HG02623 (cell line): ENCODE measurements around the gene SNAP29.
"Not testable (repeated sequence)": the region's sequence is repeated elsewhere in the genome, so short reads cannot be mapped to it uniquely, and the experiment has no call there.

Experiments used
- ATAC-seq: cut with Tn5 transposase; IDR thresholded peaks from one replicate; pipeline ENCODE4 v1.9.1; 2021; ENCODE audit warnings: moderate library complexity; ENCODE audit not compliant: unreplicated experiment

Gene SNAP29

GRCh38 chr22:20834725-20835124 lies 24.1 kb upstream of the SNAP29 start:
- no peak for ATAC-seq

- ATAC-seq = no peak
Observed at GRCh38 chr22:20836987-20837823, 21.6 kb upstream of the SNAP29 start.

- not testable (repeated sequence) for ATAC-seq
Observed at GRCh38 chr22:20839354-20839753, 19.5 kb upstream of the SNAP29 start.

DNA sequence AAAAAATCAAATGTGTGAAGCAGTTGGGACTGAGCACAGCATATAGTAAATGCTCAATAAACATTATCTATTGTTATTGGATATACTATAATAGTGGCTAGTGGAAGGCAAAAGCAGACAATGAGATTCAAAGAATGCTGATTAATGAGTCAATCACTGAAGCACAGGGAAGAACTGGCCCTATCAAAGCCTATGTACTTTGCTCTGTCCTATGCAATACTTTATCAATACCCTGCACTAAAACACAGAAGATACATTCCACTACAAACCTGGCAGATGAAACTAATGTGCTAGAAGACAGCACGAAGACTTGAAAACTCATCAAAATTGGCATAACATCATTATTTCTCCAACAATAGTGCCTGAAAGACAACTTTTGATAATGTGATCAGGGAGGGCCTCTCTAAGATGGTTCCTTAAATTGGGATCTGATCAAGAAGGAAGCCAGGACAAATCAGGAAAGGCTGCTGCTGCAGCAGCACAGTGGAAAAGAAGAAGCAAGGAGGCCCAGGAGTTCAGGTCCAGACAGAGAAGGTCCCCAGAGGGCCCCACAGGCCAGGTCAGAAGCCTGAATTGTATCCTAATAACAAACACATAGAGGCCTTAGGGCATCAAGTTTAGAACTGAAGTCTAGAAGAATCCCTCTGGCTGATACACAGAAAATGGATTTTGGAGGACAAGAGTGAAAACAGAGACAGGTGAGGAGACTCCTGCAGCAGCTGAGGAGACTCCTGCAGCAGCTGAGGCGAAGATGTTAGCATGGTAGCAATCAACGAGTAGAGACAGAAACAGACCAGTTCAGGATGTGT lies 18.8 kb upstream of the SNAP29 start:
- ATAC-seq = no peak

GRCh38 chr22:20840646-20841371 lies 18.0 kb upstream of the SNAP29 start:
- no peak for ATAC-seq

DNA sequence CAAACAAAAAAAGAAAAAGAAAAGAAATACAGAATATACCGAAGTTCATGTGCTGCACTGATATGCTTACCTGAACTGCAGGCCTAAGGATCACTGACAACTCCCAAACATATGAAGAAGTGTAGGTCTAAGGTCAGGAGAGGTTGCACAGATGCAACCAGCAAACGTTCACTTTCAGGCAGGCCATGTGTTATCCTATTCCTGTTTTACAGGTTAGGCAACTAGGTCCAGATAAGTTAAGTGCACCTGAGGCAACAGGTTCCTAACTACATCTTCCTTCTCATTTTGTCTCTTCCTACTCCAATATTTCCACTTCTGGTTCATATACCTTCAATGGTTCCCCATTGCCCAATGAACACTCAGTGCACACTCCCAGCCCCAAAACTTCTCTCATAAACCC lies 15.3 kb upstream of the SNAP29 start:
- no peak for ATAC-seq

GRCh38 chr22:20844055-20845037 lies 14.5 kb upstream of the SNAP29 start:
- no peak for ATAC-seq

DNA sequence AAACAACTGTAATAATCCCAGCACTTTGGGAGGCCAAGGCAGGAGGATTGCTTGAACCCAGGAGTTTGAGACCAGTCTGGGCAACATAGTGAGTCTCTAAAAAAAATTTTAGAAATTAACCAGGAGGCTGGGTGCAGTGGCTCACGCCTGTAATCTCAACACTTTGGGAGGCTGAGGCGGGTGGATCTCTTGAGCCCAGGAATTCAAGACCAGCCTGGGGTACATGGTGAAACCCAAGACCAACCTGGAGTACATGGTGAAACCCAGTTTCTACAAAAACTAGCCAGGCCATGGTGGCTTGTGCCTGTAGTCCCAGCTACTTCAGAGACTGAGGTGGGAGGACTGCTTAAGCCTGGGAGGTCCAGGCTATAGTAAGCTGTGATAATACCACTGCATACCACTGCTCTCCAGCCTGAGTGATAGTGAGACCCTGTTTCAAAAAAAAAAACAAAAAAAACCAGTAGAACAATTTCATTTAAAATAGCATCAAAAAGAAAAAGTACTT lies 11.4 kb upstream of the SNAP29 start:
- no peak for ATAC-seq

GRCh38 chr22:20852076-20852475 lies 6.7 kb upstream of the SNAP29 start:
- ATAC-seq = no peak

GRCh38 chr22:20852503-20852902 lies 6.3 kb upstream of the SNAP29 start:
- no peak for ATAC-seq

- no peak for ATAC-seq
Observed at GRCh38 chr22:20853236-20853660, 5.6 kb upstream of the SNAP29 start.

GRCh38 chr22:20857247-20857643 lies 1.6 kb upstream of the SNAP29 start:
- no peak for ATAC-seq

DNA sequence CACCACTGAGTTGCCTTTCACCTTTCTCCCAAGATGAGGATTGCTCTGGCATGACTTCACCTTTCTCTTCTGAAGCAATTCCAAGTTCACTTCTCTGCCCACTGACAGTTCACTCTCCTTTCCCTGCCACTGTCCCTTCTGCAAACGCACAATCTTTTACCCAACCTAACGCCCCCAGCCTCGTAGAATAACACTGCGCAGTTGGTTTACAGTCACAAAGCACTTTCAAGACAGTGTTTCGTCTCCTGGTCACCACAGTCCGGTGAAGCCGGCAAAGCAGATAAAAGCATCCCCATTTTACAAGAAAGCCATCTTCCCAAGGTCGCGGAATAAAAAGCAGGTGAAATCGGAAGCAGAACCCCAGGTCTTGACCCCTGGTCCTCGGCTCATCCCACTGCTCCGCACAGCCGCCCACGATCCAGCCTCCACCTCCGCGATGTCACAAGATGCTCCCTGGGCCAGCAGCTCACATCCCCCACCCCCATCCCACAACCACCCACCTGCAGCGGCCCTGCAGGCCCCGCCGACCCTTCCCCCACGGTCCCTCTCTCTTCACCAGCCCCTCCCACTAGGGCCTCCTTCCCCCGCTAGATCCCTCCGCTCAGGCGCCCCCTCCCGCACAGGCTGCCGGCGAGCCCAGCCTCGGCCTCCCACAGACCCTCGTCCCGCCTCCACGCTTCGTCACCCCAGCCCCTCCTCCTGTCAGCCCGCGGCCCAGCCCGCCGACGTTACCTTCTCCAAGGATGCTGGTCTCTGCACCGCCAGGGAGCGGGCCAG lies 781 bp upstream of the SNAP29 start:
- ATAC-seq = peak; percentile 43

DNA sequence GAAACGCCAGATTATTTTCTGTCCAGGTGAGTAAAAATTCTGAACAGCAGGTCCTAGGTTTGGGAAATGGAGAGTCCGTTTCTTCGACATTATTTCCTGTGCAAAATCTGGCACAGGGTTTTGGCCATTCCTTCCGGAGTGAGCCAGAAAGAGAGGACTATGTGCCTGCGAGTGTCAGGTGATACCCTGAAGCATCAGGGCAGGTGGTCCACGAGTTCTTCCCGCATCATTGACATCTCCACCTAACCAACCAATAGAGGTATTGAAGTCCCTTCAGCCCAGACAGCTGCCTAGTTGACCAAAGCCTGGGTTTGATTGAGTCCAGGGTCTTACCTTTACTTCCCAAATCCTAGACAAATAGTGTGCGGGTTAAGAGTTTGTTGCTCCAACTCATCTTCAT lies 808 bp downstream of the SNAP29 start:
- no peak for ATAC-seq

DNA sequence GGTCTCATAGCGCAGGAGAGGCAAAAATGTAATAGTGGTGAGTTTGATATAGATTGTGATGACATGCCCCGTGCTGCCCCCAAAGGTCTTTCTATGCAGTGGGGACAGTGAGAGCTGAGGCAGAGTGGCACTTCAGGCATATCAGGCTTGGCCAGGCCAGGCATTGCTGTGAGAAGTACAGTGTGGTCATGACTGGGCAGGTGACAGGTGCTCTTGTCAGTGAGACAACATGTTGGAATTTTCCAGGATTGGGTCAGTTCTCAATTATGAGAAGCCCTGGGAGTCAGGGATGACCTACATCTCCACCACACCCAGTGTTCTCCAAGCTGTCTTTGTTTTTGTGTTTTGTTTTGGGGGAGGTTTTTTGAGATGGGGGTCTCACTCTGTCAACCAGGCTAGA lies 3.7 kb downstream of the SNAP29 start:
- ATAC-seq = no peak

GRCh38 chr22:20863366-20863765 lies 4.6 kb downstream of the SNAP29 start:
- no peak for ATAC-seq

DNA sequence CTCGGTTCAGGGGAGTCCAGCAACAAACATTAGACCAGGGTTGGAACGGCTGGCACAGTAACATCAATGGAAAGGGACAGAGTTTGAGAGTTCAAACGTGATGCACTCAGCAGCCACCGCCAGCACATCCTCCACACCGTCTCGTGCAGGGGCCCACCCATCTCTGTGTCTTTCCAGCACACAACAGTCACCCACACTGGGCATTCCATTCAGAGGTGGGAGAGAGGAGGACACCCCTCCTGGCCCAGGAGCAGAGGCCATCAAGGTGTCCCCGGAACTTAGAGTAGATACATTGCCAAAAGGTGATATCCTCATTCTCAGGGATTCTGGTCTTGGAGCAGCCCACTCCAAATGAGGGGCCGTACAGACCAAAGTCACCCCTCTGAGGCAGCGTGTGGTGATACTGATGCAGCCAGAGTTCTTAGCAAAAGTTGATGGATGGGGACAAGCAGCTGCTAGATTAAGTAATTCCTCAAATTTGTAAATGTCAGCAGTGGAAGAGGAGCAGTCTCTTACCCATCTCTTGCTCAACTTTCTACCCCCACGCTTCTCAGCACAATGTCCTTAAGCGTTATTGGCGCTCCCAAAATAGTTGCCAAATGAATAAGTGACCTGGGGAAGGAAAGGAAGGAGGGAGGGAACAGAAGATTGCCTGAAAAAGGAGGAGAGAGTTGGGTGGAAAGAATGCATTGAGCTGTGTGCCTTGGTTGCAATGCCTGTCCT lies 5.5 kb downstream of the SNAP29 start:
- ATAC-seq = no peak

DNA sequence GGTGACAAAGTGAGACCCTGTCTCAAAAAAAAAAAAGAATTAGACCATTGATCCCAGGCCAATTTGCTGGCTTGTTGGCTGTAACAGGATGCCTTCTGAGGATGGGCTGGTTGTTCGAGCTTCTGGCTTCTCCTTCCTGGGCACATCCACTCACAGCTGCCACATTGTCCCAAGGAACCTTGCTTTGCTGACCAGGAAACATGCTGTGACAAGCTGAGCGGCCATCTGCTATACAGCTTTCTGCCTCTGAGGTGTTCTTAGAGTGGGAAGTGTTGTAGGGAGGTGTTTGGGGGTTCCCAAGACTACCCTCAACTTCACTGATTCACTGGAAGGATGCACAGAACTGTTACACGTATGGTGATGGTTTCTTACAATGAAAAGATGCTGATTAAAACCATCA lies 6.5 kb downstream of the SNAP29 start:
- no peak for ATAC-seq
